WTC11 (cell line): ENCODE data around the gene WNT16. TPM values are rescaled to one million over a fixed set of nuclear protein-coding genes. Genes with fewer than 3 reads are reported as not detected.

Experiments
- ATAC-seq: fragments of 200-7000 bp; cut with Tn5 transposase; 2 replicates; pipeline ENCODE4 v1.10.0; 2021; ENCODE audit warnings: mild to moderate bottlenecking, moderate library complexity
- CTCF ChIA-PET: fragments of 300-600 bp; sonication (Branson Sonifier 250); formaldehyde crosslinking; loops from one replicate; lab custom pipeline; 2021; ENCODE audit warnings: antibody characterized with exemption; lab: Charles Lee
- POLR2A ChIA-PET: fragments of 350-600 bp; sonication (Branson Sonifier 250); formaldehyde crosslinking; loops from one replicate; lab custom pipeline; 2021; ENCODE audit warnings: antibody characterized with exemption; lab: Charles Lee
- DNase-seq: peaks from one replicate; pipeline ENCODE4 v3.0.0; 2021; ENCODE audit warnings: low spot score
- H3K27ac Mint-ChIP-seq: 2 replicates; pipeline ENCODE4 v1.8.0; 2021; ENCODE audit warnings: mixed read lengths
- H3K27me3 Mint-ChIP-seq: 2 replicates; pipeline ENCODE4 v1.8.0; 2021; ENCODE audit warnings: low read depth, mild to moderate bottlenecking, moderate library complexity, mixed read lengths
- H3K36me3 Mint-ChIP-seq: 2 replicates; pipeline ENCODE4 v1.8.0; 2021; ENCODE audit warnings: mixed read lengths
- H3K4me1 Mint-ChIP-seq: 2 replicates; pipeline ENCODE4 v1.8.0; 2022; ENCODE audit warnings: mixed read lengths
- H3K4me3 Mint-ChIP-seq: 2 replicates; pipeline ENCODE4 v1.8.0; 2021; ENCODE audit warnings: mild to moderate bottlenecking, moderate library complexity, mixed read lengths
- H3K9me3 Mint-ChIP-seq: 2 replicates; pipeline ENCODE4 v1.8.0; 2021; ENCODE audit warnings: mixed read lengths
- ESRRA ChIP-seq: sonication (generic); formaldehyde crosslinking; IDR thresholded peaks from 2 replicates; pipeline ENCODE4 v1.8.1; 2022; ENCODE audit warnings: mild to moderate bottlenecking, missing genetic modification reagents, borderline replicate concordance
- ETV6 ChIP-seq: sonication (generic); formaldehyde crosslinking; IDR thresholded peaks from 2 replicates; pipeline ENCODE4 v1.8.1; 2022; ENCODE audit warnings: mild to moderate bottlenecking, missing genetic modification reagents
- GABPB1 ChIP-seq: sonication (generic); formaldehyde crosslinking; IDR thresholded peaks from 2 replicates; pipeline ENCODE4 v1.8.1; 2023; ENCODE audit warnings: mild to moderate bottlenecking, missing genetic modification reagents
- HMGA2 ChIP-seq: fragments of 250-450 bp; sonication (Bioruptor Pico); IDR thresholded peaks from 2 replicates; pipeline ENCODE4 v1.4.0; 2021; ENCODE audit warnings: mild to moderate bottlenecking, moderate library complexity
- HMGXB4 ChIP-seq: sonication (generic); formaldehyde crosslinking; IDR thresholded peaks from 2 replicates; pipeline ENCODE4 v1.8.1; 2023; ENCODE audit warnings: mild to moderate bottlenecking, moderate library complexity, missing genetic modification reagents
- IRF2 ChIP-seq: sonication (generic); formaldehyde crosslinking; IDR thresholded peaks from 2 replicates; pipeline ENCODE4 v1.8.0; 2022; ENCODE audit warnings: low read depth, missing genetic modification reagents, borderline replicate concordance
- JUN ChIP-seq: sonication (generic); formaldehyde crosslinking; IDR thresholded peaks from 2 replicates; pipeline ENCODE4 v1.8.0; 2023; ENCODE audit warnings: mild to moderate bottlenecking, missing genetic modification reagents
- KAT7 ChIP-seq: sonication (generic); formaldehyde crosslinking; IDR thresholded peaks from 2 replicates; pipeline ENCODE4 v1.8.1; 2023; ENCODE audit warnings: missing genetic modification reagents, mild to moderate bottlenecking, borderline replicate concordance
- MYBL2 ChIP-seq: sonication (generic); formaldehyde crosslinking; IDR thresholded peaks from 2 replicates; pipeline ENCODE4 v1.8.1; 2023; ENCODE audit warnings: mild to moderate bottlenecking, moderate library complexity, missing genetic modification reagents
- NFATC4 ChIP-seq: fragments of 250-450 bp; sonication (Bioruptor Pico); IDR thresholded peaks from 2 replicates; pipeline ENCODE4 v1.9.0; 2021; ENCODE audit warnings: mild to moderate bottlenecking
- NFE2L1 ChIP-seq: sonication (generic); formaldehyde crosslinking; IDR thresholded peaks from 2 replicates; pipeline ENCODE4 v1.8.1; 2023; ENCODE audit warnings: missing genetic modification reagents
- PRDM15 ChIP-seq: sonication (generic); formaldehyde crosslinking; IDR thresholded peaks from 2 replicates; pipeline ENCODE4 v1.8.0; 2022; ENCODE audit warnings: missing genetic modification reagents
- SMAD4 ChIP-seq: sonication (generic); formaldehyde crosslinking; IDR thresholded peaks from 2 replicates; pipeline ENCODE4 v1.8.0; 2022; ENCODE audit warnings: mild to moderate bottlenecking, missing genetic modification reagents
- SP1 ChIP-seq: sonication (generic); formaldehyde crosslinking; conservative IDR thresholded peaks from 2 replicates; pipeline ENCODE4 v1.8.1; 2022; ENCODE audit warnings: missing genetic modification reagents
- TEAD4 ChIP-seq: sonication (generic); formaldehyde crosslinking; IDR thresholded peaks from 2 replicates; pipeline ENCODE4 v1.8.0; 2022; ENCODE audit warnings: mild to moderate bottlenecking, missing genetic modification reagents
- ZBTB21 ChIP-seq: sonication (generic); formaldehyde crosslinking; IDR thresholded peaks from 2 replicates; pipeline ENCODE4 v1.8.1; 2023; ENCODE audit warnings: mild to moderate bottlenecking, missing genetic modification reagents, borderline replicate concordance
- ZNF121 ChIP-seq: sonication (generic); formaldehyde crosslinking; IDR thresholded peaks from 2 replicates; pipeline ENCODE4 v1.8.0; 2023; ENCODE audit warnings: missing genetic modification reagents
- ZNF317 ChIP-seq: sonication (generic); formaldehyde crosslinking; IDR thresholded peaks from 2 replicates; pipeline ENCODE4 v1.8.1; 2023; ENCODE audit warnings: low read depth, mild to moderate bottlenecking, moderate library complexity, missing genetic modification reagents, borderline replicate concordance
- ZNF396 ChIP-seq: fragments of 250-450 bp; sonication (Bioruptor Pico); IDR thresholded peaks from 2 replicates; pipeline ENCODE4 v1.8.0; 2021; ENCODE audit warnings: mild to moderate bottlenecking, moderate library complexity, borderline replicate concordance
- ZNF416 ChIP-seq: fragments of 250-450 bp; sonication (Bioruptor Pico); IDR thresholded peaks from 2 replicates; pipeline ENCODE4 v1.9.0; 2021; ENCODE audit warnings: mild to moderate bottlenecking, inconsistent platforms
- ZNF512 ChIP-seq: sonication (generic); formaldehyde crosslinking; IDR thresholded peaks from 2 replicates; pipeline ENCODE4 v1.8.1; 2022; ENCODE audit warnings: missing genetic modification reagents, borderline replicate concordance
- total RNA-seq: library from RNA; stranded (reverse); gene quantifications from 3 replicates; pipeline ENCODE4 v1.2.3, GENCODE V29; 2021
- TF ChIP-seq, protein P1 (sequence below): sonication (generic); formaldehyde crosslinking; IDR thresholded peaks from 2 replicates; pipeline ENCODE4 v1.8.0; 2022; ENCODE audit warnings: mild to moderate bottlenecking, missing genetic modification reagents
- TF ChIP-seq, protein P2 (sequence below): sonication (generic); formaldehyde crosslinking; IDR thresholded peaks from 2 replicates; pipeline ENCODE4 v1.8.1; 2022; ENCODE audit warnings: low read depth, missing genetic modification reagents, borderline replicate concordance

WNT16 gene
- total RNA-seq, 1 experiment from 2014 or later = 0.33 TPM

DNA sequence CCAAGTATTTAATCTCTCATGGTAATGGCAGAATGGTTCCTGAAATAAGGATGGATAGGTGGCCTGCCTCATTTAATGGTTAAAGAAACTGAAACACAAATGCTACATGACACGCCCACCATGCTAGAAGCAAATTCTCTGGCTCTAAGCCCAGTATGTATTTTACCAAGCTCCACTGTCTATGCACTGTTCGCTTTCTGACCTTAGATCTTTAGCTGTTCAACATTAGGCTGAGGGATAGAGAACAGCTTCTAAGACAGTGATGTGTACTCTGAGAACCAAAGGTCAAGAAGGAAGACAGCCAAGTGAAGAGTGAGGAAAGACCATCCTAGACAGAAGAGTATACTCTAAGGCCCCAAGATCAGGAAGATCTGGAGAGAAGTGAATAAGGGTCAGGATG, 40.7 kb downstream of the WNT16 start:
- ChIA-PET CTCF (interaction anchor here (1.5 to 1.6 kb wide), 2 partner anchors 22 to 27 kb away, joined by 3 to 5 read pairs; partner anchors contain the start of gene FAM3C), POLR2A (no interaction called here)
- Mint-ChIP-seq H3K4me3 (no peak overlapping the region), H3K27me3 (no peaks in the 10 kb centered on the region), H3K27ac (no peak overlapping the region), H3K4me1 (peaks cover 13% of the 10 kb centered on the region), H3K36me3 (peaks cover 24% of the 10 kb centered on the region), H3K9me3 (no peaks in the 10 kb centered on the region)
- ATAC-seq (no peak), DNase-seq (no peak)
- TF ChIP-seq NFATC4 (CRISPR knock-in tag) (no peak), ZNF512 (CRISPR knock-in tag) (no peak), PRDM15 (no peak), ETV6 (CRISPR knock-in tag) (no peak), ZNF317 (CRISPR knock-in tag) (no peak), ZNF121 (no peak), SP1 (no peak), IRF2 (CRISPR knock-in tag) (no peak), TEAD4 (no peak), SMAD4 (no peak), HMGXB4 (CRISPR knock-in tag) (no peak), ZNF416 (CRISPR knock-in tag) (no peak), JUN (CRISPR knock-in tag) (no peak), ZNF396 (no peak), HMGA2 (no peak)

DNA sequence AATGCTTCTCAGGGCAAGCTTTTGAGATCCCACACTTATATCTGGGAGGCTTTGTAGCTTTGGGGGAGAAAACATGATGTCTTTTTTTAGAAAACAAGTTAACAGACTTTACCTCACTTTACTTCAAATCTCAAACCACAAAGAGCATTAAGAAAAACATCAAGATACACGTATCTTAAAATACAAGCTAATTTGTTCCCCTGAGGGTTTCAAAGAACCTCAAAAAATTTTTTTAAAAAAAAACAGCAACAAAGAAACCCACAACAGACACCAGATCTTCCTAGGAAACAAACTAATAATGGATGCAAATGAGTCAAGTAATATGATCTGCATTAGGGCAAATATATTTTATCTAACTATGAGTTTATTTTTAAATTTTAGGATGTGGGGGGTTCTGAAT, 42.6 kb downstream of the WNT16 start:
- no peak overlapping the region for H3K27ac Mint-ChIP-seq
- H3K4me1 Mint-ChIP-seq = peaks cover 9% of the 10 kb centered on the region
- ChIA-PET POLR2A (no interaction called here), CTCF (interaction anchor here (1.0 to 2.0 kb wide), 2 partner anchors 25 to 623 kb away, joined by 3 to 4 read pairs; partner anchors contain the start of gene FAM3C)
- H3K27me3 Mint-ChIP-seq = no peaks in the 10 kb centered on the region
- ATAC-seq (no peak), DNase-seq (no peak)
- no peaks in the 10 kb centered on the region for H3K9me3 Mint-ChIP-seq
- H3K4me3 Mint-ChIP-seq = no peak overlapping the region
- peaks cover 34% of the 10 kb centered on the region for H3K36me3 Mint-ChIP-seq
- TF ChIP-seq KAT7 (no peak), JUN (CRISPR knock-in tag) (no peak), MYBL2 (CRISPR knock-in tag) (no peak), ZBTB21 (CRISPR knock-in tag) (no peak), ZNF317 (CRISPR knock-in tag) (no peak), GABPB1 (CRISPR knock-in tag) (no peak), NFE2L1 (no peak), ESRRA (no peak), PRDM15 (no peak), SP1 (no peak), IRF2 (CRISPR knock-in tag) (no peak)
- TF ChIP-seq, protein P1, sequence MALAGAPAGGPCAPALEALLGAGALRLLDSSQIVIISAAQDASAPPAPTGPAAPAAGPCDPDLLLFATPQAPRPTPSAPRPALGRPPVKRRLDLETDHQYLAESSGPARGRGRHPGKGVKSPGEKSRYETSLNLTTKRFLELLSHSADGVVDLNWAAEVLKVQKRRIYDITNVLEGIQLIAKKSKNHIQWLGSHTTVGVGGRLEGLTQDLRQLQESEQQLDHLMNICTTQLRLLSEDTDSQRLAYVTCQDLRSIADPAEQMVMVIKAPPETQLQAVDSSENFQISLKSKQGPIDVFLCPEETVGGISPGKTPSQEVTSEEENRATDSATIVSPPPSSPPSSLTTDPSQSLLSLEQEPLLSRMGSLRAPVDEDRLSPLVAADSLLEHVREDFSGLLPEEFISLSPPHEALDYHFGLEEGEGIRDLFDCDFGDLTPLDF (CRISPR knock-in tag) = no peak
- TF ChIP-seq, protein P2, sequence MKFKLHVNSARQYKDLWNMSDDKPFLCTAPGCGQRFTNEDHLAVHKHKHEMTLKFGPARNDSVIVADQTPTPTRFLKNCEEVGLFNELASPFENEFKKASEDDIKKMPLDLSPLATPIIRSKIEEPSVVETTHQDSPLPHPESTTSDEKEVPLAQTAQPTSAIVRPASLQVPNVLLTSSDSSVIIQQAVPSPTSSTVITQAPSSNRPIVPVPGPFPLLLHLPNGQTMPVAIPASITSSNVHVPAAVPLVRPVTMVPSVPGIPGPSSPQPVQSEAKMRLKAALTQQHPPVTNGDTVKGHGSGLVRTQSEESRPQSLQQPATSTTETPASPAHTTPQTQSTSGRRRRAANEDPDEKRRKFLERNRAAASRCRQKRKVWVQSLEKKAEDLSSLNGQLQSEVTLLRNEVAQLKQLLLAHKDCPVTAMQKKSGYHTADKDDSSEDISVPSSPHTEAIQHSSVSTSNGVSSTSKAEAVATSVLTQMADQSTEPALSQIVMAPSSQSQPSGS (CRISPR knock-in tag) = no peak
